Measurements from ENCODE around the gene RELN.

- TF ChIP-seq CTCF (IDR thresholded peaks at IDR 0.05) (no peak), EP300 (IDR thresholded peaks at IDR 0.05) (no peak), POLR2AphosphoS5 (IDR thresholded peaks at IDR 0.05) (no peak)
Observed at GRCh38 chr7:103799298-103799697, 190.2 kb downstream of the RELN start.
